ENCODE results near the gene SLC6A15.

Gene SLC6A15

DNA sequence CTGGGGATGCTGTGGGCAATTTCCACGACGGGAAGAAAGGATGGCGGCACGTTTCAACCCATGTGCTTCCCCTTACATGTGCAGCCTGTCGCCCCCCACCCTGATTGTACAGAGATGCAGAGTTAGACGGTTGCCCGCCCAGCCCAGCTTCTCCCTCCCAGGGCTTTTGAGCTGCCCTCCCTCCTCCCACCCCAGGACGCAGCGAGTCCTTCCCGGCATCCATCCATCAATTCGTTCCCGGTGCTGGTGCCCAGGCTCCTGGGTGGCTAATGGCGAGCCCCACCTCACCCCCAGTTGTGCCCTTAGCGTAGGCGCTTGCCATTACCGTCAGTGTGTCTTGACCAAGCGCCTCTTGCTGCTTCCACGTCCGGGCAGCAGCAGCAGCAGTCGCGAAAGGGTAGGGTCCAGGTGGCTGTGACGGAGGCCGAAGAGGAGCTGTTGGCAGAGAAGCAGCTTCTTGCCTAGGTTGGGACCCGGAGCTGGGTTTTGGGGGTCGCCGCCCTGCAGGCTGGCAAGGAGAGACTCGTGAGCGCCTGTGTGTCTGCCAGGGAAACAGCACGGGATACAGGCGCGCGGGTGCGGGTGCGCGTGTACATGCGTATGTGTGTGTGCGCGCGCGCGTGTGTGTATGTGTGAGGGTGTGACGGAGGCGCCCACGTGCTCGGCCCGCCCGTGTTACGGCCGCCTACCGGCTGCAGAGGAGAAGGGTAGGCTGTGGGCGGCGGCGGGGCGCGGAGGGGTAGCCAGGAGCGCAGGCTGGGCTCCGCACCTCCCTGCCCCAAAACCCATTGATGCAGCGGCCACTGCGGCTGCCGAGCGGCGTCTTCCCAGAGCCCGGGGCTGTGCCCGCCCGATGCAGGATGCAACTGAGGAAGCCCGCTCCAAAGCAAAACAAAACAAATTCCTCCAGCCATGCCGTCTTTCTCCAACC, at the start of gene SLC6A15:
TSS of gene SLC6A15 (minus strand) at position 602 of the 931 bp plus-strand sequence. CDS start 20,679 bp downstream, outside the sequence.
- H3K9me3 Mint-ChIP-seq, result peaks cover 0 to 2% of the 10 kb centered on the region in 2 donors
- peaks cover 33 to 44% of the 10 kb centered on the region in 2 donors for H3K27me3 Mint-ChIP-seq
- H3K27ac Mint-ChIP-seq, result no peak within 1 kb of the TSS
- peaks cover 2 to 3% of the 10 kb centered on the region in 2 donors for H3K36me3 Mint-ChIP-seq
- ATAC-seq (replicated peaks) (peak in 1 of 2 donors; percentile 41), DNase-seq (no peak)
- H3K4me3 Mint-ChIP-seq, result peak within 1 kb of the TSS; percentile 57 to 63
- peaks cover 9 to 22% of the 10 kb centered on the region in 2 donors for H3K4me1 Mint-ChIP-seq

DNA sequence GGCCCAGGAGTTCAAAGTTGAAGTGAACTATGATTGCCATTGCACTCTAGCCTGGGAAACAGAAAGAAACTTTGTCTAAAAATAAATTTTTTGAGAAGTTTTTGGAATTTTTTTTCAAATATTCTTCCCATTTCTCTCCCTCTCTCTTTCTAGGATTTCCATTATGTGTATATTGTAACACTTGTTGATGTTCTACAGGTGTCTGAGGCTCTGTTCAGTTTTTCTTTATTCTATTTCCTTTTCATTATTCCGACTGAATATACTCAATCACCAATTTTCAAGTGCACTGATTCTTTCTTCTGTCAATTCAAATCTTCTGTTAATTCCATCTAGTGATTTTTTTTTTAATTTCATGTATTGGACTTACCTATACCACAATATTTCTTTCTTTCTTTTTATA, 48.3 kb upstream of the SLC6A15 start:
- H3K4me1 Mint-ChIP-seq, result no peaks in the 10 kb centered on the region
- DNase-seq, result no peak
- H3K36me3 Mint-ChIP-seq, result no peaks in the 10 kb centered on the region
- H3K27ac Mint-ChIP-seq, result no peak overlapping the region
- H3K27me3 Mint-ChIP-seq, result no peaks in the 10 kb centered on the region
- no peak overlapping the region for H3K4me3 Mint-ChIP-seq
- H3K9me3 Mint-ChIP-seq, result peaks cover 0 to 2% of the 10 kb centered on the region in 2 donors
- ATAC-seq (replicated peaks), result no peak

DNA sequence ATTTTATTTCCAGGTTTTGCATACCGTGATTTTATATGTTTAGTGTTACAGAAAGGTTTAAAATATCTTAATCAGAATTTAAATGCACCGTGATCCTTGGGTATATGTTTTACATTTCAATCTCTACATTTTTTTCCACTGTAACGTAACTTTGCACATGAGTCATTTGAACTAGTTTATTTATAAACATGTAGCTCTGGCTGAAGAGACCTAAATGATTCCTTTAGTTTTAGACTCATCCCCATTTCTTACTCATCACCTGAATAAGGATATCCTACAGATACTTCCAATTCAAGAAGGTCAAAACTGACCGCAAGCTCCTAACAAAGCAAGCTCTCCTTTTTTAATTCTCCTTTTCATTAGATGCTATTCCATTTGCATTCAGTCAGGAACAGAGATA, 42.7 kb upstream of the SLC6A15 start:
- no peaks in the 10 kb centered on the region for H3K27me3 Mint-ChIP-seq
- no peaks in the 10 kb centered on the region for H3K36me3 Mint-ChIP-seq
- no peaks in the 10 kb centered on the region for H3K4me1 Mint-ChIP-seq
- no peaks in the 10 kb centered on the region for H3K9me3 Mint-ChIP-seq
- H3K4me3 Mint-ChIP-seq, result no peak overlapping the region
- DNase-seq, result no peak
- H3K27ac Mint-ChIP-seq, result no peak overlapping the region
- ATAC-seq (replicated peaks), result no peak

DNA sequence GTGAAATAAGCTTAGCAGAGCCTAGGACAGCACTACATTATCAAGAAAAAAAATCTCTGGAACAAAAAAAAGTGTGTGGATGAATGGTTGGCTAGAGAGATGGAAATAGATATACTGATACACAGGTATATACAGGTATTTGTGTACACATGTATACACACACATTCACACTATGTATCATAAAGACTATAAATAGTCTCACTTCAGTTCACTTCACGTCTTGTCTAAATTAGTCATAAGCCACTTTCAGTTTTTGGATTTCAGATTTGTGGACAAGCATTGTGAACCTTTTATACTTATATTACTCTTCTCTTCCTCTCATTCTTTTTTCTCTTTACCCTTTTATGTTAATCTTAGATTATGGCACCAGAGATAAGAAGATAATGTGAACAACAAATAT, 41.8 kb upstream of the SLC6A15 start:
- Mint-ChIP-seq H3K4me1 (no peaks in the 10 kb centered on the region), H3K27ac (no peak overlapping the region), H3K9me3 (no peaks in the 10 kb centered on the region), H3K36me3 (no peaks in the 10 kb centered on the region), H3K27me3 (no peaks in the 10 kb centered on the region), H3K4me3 (no peak overlapping the region)
- ATAC-seq (replicated peaks) (no peak), DNase-seq (no peak)

DNA sequence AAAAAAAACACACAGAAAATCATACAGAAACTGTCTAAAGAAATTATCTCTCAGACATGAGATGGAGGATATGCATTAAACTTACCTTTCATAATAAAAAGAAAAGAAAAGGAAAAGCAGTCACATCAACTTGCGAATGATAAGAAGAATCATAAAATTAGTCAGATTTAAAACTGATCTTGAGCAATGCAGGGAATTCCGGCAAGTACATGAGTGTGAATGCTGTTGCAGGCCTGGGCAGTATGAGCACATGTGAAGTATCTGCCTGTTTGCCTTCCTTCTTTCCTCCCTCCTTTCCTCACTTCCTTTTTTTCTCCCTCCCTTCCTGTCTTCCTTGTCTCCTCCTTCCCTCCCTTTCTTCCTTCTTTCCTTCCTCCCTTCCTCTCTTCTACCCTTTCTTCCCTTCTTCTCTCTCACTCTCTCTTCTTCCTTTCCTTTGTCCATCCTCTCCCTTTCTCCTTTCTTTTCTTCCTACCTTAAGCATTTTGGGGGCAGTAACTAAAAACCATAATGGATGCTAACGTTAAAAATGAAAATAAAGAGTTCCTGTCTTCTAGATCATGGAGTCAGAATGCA, 38.5 kb upstream of the SLC6A15 start:
- no peaks in the 10 kb centered on the region for H3K36me3 Mint-ChIP-seq
- ATAC-seq (replicated peaks) (no peak), DNase-seq (no peak)
- no peaks in the 10 kb centered on the region for H3K4me1 Mint-ChIP-seq
- no peaks in the 10 kb centered on the region for H3K27me3 Mint-ChIP-seq
- no peaks in the 10 kb centered on the region for H3K9me3 Mint-ChIP-seq
- H3K27ac Mint-ChIP-seq, result no peak overlapping the region
- no peak overlapping the region for H3K4me3 Mint-ChIP-seq

DNA sequence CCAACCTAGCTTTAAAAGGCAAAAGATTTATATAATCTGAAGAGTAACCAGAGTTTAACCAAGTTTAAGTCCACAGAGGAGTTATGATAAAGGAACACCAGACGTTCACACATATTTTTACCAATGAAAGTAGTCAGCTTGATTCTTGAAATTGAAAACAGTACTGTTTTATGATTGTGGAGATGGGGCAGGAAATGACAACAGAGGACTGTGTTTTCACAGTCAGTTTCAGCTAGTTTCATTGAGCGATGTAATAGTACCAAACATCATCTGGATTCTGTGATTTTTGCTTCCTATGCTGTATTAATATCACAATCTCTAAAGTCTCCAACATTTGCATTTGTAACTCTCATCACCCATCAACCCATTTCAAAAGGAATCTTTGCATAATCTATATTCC, 34.2 kb upstream of the SLC6A15 start:
- no peaks in the 10 kb centered on the region for H3K36me3 Mint-ChIP-seq
- no peak overlapping the region for H3K4me3 Mint-ChIP-seq
- H3K4me1 Mint-ChIP-seq, result no peaks in the 10 kb centered on the region
- DNase-seq (no peak), ATAC-seq (replicated peaks) (no peak)
- peaks cover 0 to 2% of the 10 kb centered on the region in 2 donors for H3K9me3 Mint-ChIP-seq
- no peak overlapping the region for H3K27ac Mint-ChIP-seq
- H3K27me3 Mint-ChIP-seq, result no peaks in the 10 kb centered on the region

DNA sequence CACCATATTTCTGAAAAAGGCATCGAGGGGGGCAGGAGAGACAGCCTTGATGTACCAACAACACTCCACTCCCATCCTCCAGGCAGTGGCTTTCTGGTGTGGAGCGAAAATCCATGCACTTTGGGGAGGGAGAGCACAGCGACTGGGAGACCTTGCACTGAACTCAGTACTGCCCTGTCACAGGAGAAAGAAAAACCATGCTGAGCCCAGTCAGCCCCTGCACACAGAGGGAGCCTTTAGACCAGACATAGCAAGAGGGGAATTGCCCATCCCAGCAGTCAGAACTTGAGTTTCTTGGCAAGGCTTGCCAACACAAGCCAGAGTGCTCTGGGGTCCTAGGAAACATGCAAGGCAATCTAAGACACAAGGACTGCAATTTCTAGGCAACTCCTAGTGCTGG, 24.8 kb upstream of the SLC6A15 start:
- no peak for DNase-seq
- no peak for ATAC-seq (replicated peaks)
- Mint-ChIP-seq H3K36me3 (no peaks in the 10 kb centered on the region), H3K4me3 (no peak overlapping the region), H3K4me1 (no peaks in the 10 kb centered on the region), H3K27ac (no peak overlapping the region), H3K27me3 (no peaks in the 10 kb centered on the region), H3K9me3 (peaks cover 0 to 5% of the 10 kb centered on the region in 2 donors)

DNA sequence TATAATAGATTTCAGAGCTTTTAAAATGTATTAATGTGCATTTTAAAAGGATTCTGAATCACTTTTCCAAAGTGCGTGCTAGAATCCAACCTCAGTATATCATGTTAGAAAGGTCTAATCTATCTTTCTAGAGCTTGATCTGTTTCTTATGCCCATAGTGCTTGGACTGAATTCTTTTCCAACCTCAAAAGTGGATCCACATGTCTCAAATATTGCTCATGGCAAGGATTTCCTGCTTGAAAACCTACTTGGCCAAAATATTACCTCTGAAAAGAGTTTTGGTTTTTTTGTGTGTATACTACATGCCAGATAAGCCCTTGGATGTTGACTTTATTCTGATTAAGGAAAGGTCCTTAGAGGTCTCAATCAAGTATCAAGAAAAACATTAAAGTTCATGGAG, 16.9 kb upstream of the SLC6A15 start:
- Mint-ChIP-seq H3K4me3 (no peak overlapping the region), H3K27ac (no peak overlapping the region), H3K27me3 (no peaks in the 10 kb centered on the region), H3K4me1 (no peaks in the 10 kb centered on the region), H3K36me3 (no peaks in the 10 kb centered on the region), H3K9me3 (peaks cover 0 to 3% of the 10 kb centered on the region in 2 donors)
- DNase-seq (no peak), ATAC-seq (replicated peaks) (no peak)

DNA sequence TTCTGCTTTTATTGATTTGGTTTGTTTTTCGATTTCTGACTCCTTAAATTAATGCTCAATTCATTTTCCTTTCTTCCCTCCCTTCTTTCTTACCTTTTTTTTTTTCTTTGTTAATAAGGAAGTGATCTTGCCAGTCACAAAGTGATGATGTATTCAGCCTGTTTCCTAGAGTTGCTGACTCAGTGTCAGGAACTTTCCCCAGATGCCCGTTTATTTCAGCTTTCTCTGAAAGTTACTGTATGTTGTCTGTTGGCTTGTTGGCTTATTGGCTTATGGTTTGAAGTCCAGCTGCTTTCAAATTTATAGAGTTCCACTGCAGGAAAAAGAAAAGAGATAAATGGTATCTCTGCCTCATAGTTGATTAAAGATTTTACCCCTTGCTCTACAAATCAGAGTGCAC, 12.4 kb upstream of the SLC6A15 start:
- Mint-ChIP-seq H3K9me3 (peaks cover 0 to 4% of the 10 kb centered on the region in 2 donors), H3K27ac (no peak overlapping the region), H3K27me3 (no peaks in the 10 kb centered on the region), H3K36me3 (no peaks in the 10 kb centered on the region), H3K4me3 (no peak overlapping the region), H3K4me1 (no peaks in the 10 kb centered on the region)
- no peak for ATAC-seq (replicated peaks)
- no peak for DNase-seq

DNA sequence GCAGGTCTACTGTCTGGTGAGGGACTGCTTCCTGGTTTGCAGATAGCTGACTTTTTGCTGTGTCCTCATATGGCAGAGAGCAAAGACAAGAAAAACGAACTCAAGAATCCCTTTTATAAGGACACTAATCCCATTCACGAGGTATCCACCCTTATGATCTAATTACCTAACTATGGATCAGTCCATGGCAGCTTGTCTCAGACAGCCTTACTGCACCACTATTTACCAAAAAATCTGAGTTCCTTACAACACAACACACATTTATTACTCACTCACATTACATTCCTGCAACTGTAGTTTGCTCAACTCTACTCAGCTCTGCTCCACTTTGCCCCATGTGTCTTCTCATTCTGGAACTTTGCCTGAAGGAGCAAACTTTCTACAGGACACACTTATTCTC, 10.1 kb upstream of the SLC6A15 start:
- peaks cover 0 to 5% of the 10 kb centered on the region in 2 donors for H3K9me3 Mint-ChIP-seq
- H3K27ac Mint-ChIP-seq, result no peak overlapping the region
- H3K27me3 Mint-ChIP-seq, result no peaks in the 10 kb centered on the region
- no peak overlapping the region for H3K4me3 Mint-ChIP-seq
- DNase-seq (no peak), ATAC-seq (replicated peaks) (no peak)
- H3K4me1 Mint-ChIP-seq, result no peaks in the 10 kb centered on the region
- H3K36me3 Mint-ChIP-seq, result no peaks in the 10 kb centered on the region

DNA sequence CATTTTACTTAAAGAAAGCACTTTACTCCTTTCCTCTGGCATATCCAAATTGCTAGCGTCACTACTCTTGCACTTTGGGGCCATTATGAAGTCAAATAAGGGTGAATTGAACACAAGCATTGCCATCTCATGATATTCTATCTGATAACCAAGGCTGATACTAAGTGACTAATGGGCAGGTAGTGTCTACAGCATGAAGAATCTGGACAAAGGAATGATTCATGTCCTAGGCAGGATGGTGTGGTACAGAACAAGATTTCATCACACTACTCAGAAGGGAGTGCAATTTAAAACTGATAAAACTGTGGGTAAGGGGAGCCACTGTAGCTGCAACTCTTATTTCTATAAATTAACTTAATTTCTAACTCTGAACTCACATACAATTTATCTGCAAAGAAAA, 7.7 kb upstream of the SLC6A15 start:
- no peaks in the 10 kb centered on the region for H3K4me1 Mint-ChIP-seq
- H3K4me3 Mint-ChIP-seq, result no peak overlapping the region
- H3K27me3 Mint-ChIP-seq, result no peaks in the 10 kb centered on the region
- DNase-seq (no peak), ATAC-seq (replicated peaks) (no peak)
- H3K36me3 Mint-ChIP-seq, result no peaks in the 10 kb centered on the region
- no peak overlapping the region for H3K27ac Mint-ChIP-seq
- H3K9me3 Mint-ChIP-seq, result peaks cover 0 to 5% of the 10 kb centered on the region in 2 donors

DNA sequence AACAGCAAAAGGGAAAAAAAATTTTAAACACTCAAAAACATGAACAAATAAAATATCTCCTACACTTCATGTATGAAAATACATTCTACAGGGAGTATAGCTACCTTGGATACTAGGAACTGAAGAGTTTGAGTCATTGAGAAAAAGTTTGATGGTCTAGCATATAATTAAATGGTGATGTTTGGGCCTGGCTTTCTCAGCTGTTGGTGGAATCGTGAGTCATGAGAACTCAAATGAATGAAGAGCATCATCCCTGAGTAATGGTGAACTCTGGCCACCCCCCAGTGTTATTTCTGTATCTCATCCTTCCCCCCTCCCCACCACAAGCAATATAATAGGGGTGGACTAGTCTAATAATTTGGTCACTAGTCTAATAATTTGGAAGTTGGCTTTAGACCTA, 6.7 kb upstream of the SLC6A15 start:
- no peak for ATAC-seq (replicated peaks)
- H3K36me3 Mint-ChIP-seq, result no peaks in the 10 kb centered on the region
- peaks cover 0 to 5% of the 10 kb centered on the region in 2 donors for H3K9me3 Mint-ChIP-seq
- no peak for DNase-seq
- no peak overlapping the region for H3K27ac Mint-ChIP-seq
- H3K27me3 Mint-ChIP-seq, result peaks cover 4 to 5% of the 10 kb centered on the region in 2 donors
- no peaks in the 10 kb centered on the region for H3K4me1 Mint-ChIP-seq
- no peak overlapping the region for H3K4me3 Mint-ChIP-seq

DNA sequence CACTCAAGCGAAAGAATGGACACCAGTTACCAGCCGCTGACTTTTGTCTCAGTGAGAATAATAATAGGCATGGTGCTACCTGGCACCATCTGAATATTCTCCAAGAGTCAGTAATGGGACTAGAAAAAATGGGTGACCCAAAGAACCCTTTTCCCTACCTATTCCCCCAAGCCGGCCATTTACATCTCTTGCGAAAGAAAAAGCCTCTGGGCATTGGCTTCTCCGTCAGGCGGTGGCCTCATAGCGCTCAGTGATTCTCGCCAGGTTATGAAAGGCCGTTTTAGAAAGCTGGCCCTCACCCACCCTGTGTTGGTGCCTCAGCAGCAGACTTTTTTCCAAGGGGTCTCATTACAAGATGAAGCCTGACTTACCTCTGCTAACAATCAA, 523 bp upstream of the SLC6A15 start:
- Mint-ChIP-seq H3K4me1 (peaks cover 9 to 22% of the 10 kb centered on the region in 2 donors), H3K27me3 (peaks cover 33 to 44% of the 10 kb centered on the region in 2 donors), H3K27ac (no peak overlapping the region), H3K9me3 (peaks cover 0 to 2% of the 10 kb centered on the region in 2 donors), H3K36me3 (peaks cover 2 to 3% of the 10 kb centered on the region in 2 donors), H3K4me3 (no peak overlapping the region)
- DNase-seq, result no peak
- ATAC-seq (replicated peaks), result no peak

DNA sequence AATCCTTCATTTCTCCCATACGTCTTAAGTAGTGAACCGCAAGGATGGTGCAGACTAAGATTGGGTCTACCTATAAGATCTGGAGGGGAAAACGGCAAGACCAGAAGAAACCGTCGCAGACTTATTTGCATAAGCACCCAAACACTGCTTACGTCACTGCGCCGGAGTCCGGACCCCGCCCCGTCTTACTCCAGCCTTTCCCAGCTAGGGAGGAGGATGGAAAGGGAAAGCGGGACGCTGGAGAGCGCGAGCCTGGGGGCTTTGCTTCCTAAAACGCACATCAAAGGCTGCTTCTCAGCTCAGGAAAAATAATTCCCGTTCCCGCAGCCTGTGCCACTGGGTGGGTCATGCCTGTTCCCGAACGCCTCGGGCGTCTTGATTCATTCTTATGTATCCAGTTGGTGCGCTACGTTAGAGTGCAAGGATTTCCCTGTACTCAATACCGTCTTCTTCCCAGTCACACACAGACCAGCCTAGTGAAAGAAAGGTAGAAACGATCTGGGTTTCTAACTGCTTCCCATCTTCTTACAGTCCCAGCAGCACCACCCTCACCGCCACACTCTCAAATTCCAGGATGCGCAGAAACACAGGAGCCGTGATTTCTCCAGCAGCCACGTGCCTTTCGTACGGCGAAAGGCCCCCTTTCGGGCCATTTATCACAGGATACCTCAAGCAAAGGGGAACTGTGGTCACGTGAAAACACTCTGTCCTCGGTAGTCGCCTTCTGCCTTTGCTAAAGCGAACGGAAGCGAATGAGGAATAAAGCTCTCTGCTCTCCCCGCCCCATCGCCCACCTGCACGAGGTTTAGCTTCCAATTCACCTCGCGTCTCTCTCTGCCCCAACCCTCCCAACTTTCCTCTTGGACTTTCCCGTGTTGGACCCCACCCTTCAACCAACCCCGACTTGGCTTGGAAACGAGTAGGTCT, 1.1 kb downstream of the SLC6A15 start:
- no peak for DNase-seq
- no peak for ATAC-seq (replicated peaks)
- Mint-ChIP-seq H3K4me3 (peak overlapping the region; percentile 56 to 63), H3K27ac (no peak overlapping the region), H3K27me3 (peaks cover 33 to 44% of the 10 kb centered on the region in 2 donors), H3K36me3 (peaks cover 2 to 3% of the 10 kb centered on the region in 2 donors), H3K9me3 (peaks cover 0 to 2% of the 10 kb centered on the region in 2 donors), H3K4me1 (peaks cover 9 to 22% of the 10 kb centered on the region in 2 donors)

Measured in stimulated activated naive B cell treated with anti-CD40 and anti-IgM and Interleukin-4, amounts not matched to agents 10 μg/mL and 1 μg/mL and 100 μg/mL, for 72 hours (primary cell).